Activated T-helper 17 cell treated with anti-CD3 and anti-CD28 coated beads, Interleukin-2, amount 50 U/mL, for 72 hours (primary cell): ENCODE measurements around the gene ANXA7. TPM values are rescaled to one million over a fixed set of nuclear protein-coding genes. Genes with fewer than 3 reads are reported as not detected.

ENCODE experiments used
- ATAC-seq: fragments of 150-1000 bp; cut with Tn5 transposase; replicated peaks from 2 replicates; pipeline ENCODE4 v1.10.0; 2021; ENCODE audit warnings: mild to moderate bottlenecking, moderate library complexity
- H3K27ac Mint-ChIP-seq: one replicate; pipeline ENCODE4 v1.8.0; 2022; ENCODE audit warnings: mixed read lengths
- H3K27me3 Mint-ChIP-seq: one replicate; pipeline ENCODE4 v1.8.0; 2022; ENCODE audit warnings: mixed read lengths
- H3K36me3 Mint-ChIP-seq: one replicate; pipeline ENCODE4 v1.8.0; 2022; ENCODE audit warnings: low read depth, mild to moderate bottlenecking, mixed read lengths
- H3K4me1 Mint-ChIP-seq: one replicate; pipeline ENCODE4 v1.8.0; 2022; ENCODE audit warnings: mixed read lengths
- H3K4me3 Mint-ChIP-seq: one replicate; pipeline ENCODE4 v1.8.0; 2022; ENCODE audit warnings: mild to moderate bottlenecking, mixed read lengths
- H3K9me3 Mint-ChIP-seq: one replicate; pipeline ENCODE4 v1.8.0; 2022; ENCODE audit warnings: mixed read lengths
- total RNA-seq, 2 donors: library from RNA; stranded (reverse); gene quantifications; one replicate each; pipeline ENCODE4 v1.2.3, GENCODE V29; 2022

Gene ANXA7
- 100 to 1,000 TPM in 1 of 2 donors, 10 to 100 TPM in 1; 90.1 to 133 TPM for total RNA-seq

DNA sequence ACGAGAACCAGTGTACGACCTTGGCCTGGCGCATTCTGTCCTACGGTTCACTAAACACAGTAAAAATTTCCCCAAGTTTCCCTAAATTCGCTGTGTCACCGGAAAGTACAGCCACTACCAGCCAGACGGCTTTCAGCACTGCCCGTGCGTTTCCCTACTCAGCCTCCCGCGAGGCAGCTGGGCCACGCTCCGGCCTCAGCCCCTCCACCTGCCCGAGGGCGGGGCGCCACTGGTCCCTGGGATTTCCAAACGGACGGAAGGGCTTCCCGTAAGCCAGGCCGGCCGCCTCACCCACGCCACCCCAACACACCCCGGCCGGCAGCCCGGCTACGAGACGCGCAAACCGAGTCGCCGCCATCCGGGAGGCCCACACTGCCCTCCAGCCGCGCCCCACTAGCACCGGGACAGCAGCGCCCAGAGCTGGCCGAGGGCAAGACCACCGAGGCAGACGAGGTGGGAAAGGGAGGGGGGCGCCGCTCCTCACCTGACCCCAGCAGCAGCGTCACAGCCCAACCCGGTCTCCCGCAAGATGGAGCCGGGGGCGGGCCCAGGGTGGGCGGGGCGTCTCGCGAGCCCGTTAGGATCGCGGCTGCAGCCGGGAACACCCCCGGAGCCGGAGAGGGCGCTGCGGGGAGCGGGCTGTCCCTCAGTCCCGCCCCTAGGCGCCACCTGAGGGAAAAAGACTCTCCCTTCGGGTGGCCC lies at the start of gene ANXA7:
Gene ANXA7, minus strand, starts transcription at position 531 of the 702 bp plus-strand sequence. CDS start 13,202 bp downstream, outside the sequence.
- Mint-ChIP-seq H3K27me3 (no peaks in the 10 kb centered on the region), H3K27ac (peak within 1 kb of the TSS; percentile 95), H3K9me3 (no peaks in the 10 kb centered on the region), H3K36me3 (peaks cover 42% of the 10 kb centered on the region), H3K4me1 (peaks cover 25% of the 10 kb centered on the region), H3K4me3 (peak within 1 kb of the TSS; percentile 92)
- peak; percentile 95 for ATAC-seq

DNA sequence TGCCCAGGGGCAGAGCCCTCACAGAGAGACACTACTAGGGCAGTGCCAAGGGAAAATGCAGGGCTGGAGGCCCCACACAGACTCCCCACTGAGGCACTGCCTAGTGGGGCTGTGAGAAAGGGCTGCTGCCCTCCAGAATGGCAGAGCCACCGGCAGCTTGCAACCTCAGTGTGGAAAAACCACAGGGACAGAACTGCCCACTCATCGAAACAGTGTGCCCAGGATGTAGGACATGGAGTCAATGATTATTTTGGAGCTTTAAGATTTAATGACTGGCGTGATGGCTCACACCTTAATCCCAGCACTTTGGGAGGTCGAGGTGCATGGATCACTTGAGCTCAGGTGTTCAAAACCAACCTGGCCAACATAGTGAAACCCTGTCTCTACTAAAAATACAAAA lies 47.0 kb upstream of the ANXA7 start:
- ATAC-seq: no peak
- H3K27me3 Mint-ChIP-seq: no peaks in the 10 kb centered on the region
- peaks cover 63% of the 10 kb centered on the region for H3K36me3 Mint-ChIP-seq
- H3K4me1 Mint-ChIP-seq: peaks cover 5% of the 10 kb centered on the region
- no peak overlapping the region for H3K27ac Mint-ChIP-seq
- H3K9me3 Mint-ChIP-seq: no peaks in the 10 kb centered on the region
- H3K4me3 Mint-ChIP-seq: no peak overlapping the region

DNA sequence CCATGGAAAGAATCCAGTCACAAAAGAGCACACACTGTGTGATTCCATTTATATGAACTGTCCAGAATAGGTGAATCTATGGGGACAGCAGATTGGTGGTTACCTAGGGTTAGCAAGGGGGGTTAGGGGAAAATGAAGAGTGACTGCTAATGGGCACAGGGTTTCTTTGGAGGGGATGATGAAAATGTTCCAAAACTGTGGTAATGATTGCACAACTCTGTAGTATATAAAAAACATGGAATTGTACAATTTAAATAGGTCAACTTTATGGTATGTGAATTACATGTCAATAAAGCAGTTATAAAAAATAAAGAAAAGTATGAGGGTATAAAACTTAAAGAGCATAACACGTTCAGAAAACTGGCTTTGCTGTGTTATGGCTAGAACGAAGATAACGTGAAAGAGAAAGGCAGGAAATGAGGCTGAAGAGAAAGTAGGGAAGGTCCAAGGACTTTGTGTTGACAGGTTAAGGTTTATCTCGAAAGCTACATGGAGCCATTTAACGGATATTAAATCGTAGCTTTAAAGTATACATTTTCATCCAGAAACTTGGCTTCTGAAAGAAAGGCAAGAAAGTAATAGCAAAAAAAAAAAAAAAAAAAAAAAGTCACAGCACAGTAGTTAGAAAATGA lies 45.9 kb upstream of the ANXA7 start:
- Mint-ChIP-seq H3K36me3 (peaks cover 63% of the 10 kb centered on the region), H3K4me3 (no peak overlapping the region), H3K27me3 (no peaks in the 10 kb centered on the region), H3K27ac (peak overlapping the region; percentile 27), H3K9me3 (no peaks in the 10 kb centered on the region), H3K4me1 (peaks cover 5% of the 10 kb centered on the region)
- no peak for ATAC-seq

DNA sequence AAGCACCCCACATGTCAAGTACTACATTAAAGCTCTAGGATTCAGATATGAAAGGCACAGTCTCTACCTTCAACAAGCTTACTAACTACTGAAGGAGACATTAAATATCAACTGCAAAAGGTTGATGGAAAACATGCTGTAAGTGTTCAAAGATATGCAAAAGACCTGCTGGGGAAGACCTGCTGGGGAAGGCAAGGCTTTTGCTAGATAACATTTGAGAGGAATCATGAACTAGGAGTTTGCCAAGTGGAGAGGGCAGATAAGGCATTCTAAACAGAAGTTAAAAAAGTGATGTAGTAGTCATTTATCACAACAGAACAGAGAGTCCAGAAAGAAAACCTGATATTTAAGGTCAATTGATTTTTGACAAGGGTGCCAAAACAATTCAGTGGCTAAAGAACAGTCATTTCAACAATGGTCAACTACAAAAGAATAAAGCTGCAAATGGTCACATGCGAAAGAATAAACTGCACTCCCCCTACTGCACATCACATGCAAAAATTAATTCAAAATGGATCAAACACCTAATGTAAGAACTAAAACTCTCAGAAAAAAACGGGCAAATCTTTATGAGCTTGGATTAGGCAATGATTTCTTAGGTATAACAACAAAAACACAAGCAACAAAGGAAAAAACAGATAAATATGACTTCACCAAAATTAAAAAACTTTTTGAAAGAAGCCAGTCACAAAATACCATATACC lies 42.5 kb upstream of the ANXA7 start:
- no peak for ATAC-seq
- Mint-ChIP-seq H3K27ac (no peak overlapping the region), H3K4me1 (no peaks in the 10 kb centered on the region), H3K9me3 (no peaks in the 10 kb centered on the region), H3K27me3 (no peaks in the 10 kb centered on the region), H3K36me3 (peaks cover 71% of the 10 kb centered on the region), H3K4me3 (no peak overlapping the region)

DNA sequence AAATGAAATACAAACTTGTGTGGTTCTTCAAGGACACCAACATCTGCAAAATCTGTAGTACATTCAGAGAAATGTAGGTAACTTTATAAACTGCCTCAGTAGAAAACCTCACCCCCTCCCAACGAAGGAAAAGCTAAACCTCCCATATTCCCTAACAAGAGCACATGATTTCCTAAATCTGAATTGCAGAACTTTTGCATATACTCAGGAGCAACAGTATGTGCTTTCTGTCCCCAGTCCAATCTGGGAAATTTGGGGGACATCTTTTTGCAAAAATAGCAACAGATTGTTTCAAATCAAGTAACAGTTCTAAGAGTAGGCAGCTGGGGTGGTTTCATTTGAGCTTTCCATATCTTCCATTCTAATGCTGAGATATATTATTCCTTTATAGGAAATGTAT lies 35.3 kb upstream of the ANXA7 start:
- Mint-ChIP-seq H3K27ac (no peak overlapping the region), H3K36me3 (peaks cover 68% of the 10 kb centered on the region), H3K27me3 (no peaks in the 10 kb centered on the region), H3K9me3 (no peaks in the 10 kb centered on the region), H3K4me3 (no peak overlapping the region), H3K4me1 (no peaks in the 10 kb centered on the region)
- no peak for ATAC-seq

DNA sequence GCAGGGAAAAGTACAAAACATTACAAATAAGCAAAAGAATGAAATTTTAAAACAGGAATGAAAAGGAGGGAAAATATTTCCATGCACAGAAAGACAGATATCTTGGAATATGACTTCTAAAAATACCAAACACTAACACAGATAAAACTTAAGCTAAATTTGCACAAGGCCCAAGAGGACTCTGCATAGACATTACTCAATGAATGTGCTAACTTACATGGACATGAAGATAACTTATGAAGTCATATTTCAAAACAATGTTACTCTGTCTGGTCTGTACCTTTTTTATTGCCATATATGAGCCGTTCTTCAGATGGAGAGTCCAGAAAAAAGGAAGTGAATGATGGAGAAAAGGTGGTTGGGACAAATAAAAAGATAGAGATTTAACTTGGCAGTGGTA lies 34.5 kb upstream of the ANXA7 start:
- Mint-ChIP-seq H3K27ac (peak overlapping the region; percentile 54), H3K4me1 (no peaks in the 10 kb centered on the region), H3K9me3 (no peaks in the 10 kb centered on the region), H3K4me3 (no peak overlapping the region), H3K36me3 (peaks cover 66% of the 10 kb centered on the region), H3K27me3 (no peaks in the 10 kb centered on the region)
- no peak for ATAC-seq

DNA sequence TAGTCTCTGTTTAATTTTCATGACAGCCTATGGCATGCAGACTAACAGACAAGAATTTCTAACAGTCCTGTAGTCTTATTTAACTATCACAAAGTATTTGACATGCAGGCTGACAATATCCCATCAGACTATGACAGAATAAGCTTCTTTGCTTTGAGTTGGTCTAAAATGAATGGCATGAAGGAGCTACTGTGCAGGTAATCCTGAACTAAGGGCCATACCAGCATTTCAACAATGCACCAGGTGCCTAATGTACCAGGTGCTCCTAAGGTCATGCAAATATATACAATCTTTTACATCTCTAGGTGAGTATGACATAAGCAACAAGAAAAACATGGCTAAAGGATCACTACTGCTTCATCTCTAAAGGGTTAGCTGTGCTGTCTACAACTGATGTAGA lies 33.1 kb upstream of the ANXA7 start:
- Mint-ChIP-seq H3K27ac (no peak overlapping the region), H3K4me3 (no peak overlapping the region), H3K36me3 (peaks cover 63% of the 10 kb centered on the region), H3K4me1 (no peaks in the 10 kb centered on the region), H3K9me3 (no peaks in the 10 kb centered on the region), H3K27me3 (no peaks in the 10 kb centered on the region)
- ATAC-seq: no peak

DNA sequence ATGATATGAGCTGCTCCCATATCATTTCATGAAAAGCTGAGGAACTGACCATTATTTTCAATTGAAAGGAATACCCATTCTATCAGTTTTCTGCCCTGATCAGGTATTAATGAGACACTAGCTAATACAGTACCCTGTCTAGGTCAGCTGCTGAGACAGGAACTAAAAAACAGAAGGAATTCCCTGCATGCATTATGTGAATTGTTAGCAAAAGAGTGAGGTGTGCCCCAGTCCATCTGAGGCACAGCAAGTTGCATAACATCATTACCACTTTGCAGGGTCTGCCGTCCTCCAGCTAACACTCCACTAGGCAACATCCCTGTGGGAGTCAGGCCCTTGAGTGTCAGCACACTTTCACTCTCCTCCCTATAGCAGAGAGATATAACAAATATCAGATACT lies 30.6 kb upstream of the ANXA7 start:
- Mint-ChIP-seq H3K4me3 (no peak overlapping the region), H3K27me3 (no peaks in the 10 kb centered on the region), H3K9me3 (no peaks in the 10 kb centered on the region), H3K36me3 (peaks cover 77% of the 10 kb centered on the region), H3K27ac (no peak overlapping the region), H3K4me1 (peaks cover 5% of the 10 kb centered on the region)
- ATAC-seq: no peak

DNA sequence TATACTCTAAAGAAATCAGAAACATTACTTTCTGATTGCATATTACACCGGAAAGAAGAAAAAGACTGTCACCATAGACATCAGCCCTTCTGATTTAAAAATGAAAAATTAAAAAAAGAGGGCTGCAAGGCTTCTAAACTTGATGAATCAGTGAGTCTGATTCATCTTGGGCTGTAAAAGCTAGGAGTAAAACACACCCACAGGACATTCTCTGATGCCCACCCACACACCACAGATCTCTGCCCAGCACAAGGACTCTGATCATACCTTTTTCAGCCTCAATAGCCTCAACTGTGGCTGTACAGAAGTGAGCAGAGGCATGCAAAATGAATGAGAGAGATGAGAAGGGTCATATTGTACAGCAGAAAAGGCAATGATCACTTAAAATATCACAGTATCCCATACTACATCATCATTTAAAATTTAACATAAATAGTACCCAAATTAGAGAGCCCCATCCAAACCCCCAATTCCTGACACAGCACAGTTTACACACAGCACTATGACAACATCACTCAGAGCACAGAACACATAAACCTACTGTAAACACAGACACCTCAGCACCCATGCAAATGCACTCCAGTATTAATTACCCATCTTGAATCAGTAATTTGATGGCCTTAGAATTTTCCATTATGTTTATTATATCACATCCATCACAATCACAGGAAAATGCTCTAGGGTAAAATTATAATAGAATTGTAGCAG lies 25.9 kb upstream of the ANXA7 start:
- H3K36me3 Mint-ChIP-seq: peaks cover 78% of the 10 kb centered on the region
- peak; percentile 96 for ATAC-seq
- H3K4me3 Mint-ChIP-seq: no peak overlapping the region
- no peaks in the 10 kb centered on the region for H3K27me3 Mint-ChIP-seq
- no peaks in the 10 kb centered on the region for H3K9me3 Mint-ChIP-seq
- peak overlapping the region; percentile 37 for H3K27ac Mint-ChIP-seq
- H3K4me1 Mint-ChIP-seq: peaks cover 15% of the 10 kb centered on the region

DNA sequence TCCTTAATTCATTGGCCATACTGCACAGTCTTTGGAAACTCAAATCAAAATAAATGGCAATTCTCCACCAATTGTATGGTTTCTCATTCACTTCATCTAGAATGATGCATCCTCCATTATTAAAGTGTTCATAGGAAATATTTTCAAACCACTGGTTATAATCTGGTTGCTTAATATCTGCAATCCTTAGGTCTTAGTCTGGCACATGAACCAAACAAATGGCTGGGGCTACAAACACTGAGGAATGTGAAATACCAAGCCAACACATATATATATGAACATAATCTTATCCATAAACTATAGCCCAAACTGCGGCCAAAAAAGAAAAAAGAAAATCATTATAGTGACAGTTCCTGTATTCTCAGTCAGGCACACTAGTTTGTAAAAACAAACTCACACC lies 25.2 kb upstream of the ANXA7 start:
- Mint-ChIP-seq H3K27me3 (no peaks in the 10 kb centered on the region), H3K27ac (peak overlapping the region; percentile 37), H3K4me3 (no peak overlapping the region), H3K36me3 (peaks cover 71% of the 10 kb centered on the region), H3K4me1 (peaks cover 18% of the 10 kb centered on the region), H3K9me3 (no peaks in the 10 kb centered on the region)
- no peak for ATAC-seq

DNA sequence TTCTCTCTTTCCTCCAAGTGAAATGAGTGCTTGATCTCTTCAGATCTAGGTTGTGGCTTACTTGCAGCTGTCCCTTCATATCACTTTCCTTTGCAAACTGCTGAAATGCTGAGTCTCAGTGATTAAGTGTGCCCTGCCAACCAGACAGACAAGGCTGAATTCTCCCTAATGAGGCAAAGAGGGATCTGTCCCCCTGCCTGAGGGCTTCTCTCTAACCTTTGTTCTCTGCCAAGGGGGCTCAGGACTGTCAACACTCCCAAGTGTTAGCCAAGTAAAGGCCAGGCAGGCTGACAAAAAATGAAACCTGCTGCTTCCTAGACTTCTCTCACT lies 19.6 kb upstream of the ANXA7 start, which contains the start of gene MSS51:
Gene MSS51, minus strand, starts transcription at position 24 of the 330 bp plus-strand sequence. CDS start 5,277 bp downstream, outside the sequence.
- Mint-ChIP-seq H3K9me3 (no peaks in the 10 kb centered on the region), H3K4me1 (peaks cover 22% of the 10 kb centered on the region), H3K36me3 (peaks cover 39% of the 10 kb centered on the region), H3K4me3 (no peak within 1 kb of the TSS), H3K27ac (peak within 1 kb of the TSS; percentile 78), H3K27me3 (no peaks in the 10 kb centered on the region)
- ATAC-seq: peak; percentile 29

DNA sequence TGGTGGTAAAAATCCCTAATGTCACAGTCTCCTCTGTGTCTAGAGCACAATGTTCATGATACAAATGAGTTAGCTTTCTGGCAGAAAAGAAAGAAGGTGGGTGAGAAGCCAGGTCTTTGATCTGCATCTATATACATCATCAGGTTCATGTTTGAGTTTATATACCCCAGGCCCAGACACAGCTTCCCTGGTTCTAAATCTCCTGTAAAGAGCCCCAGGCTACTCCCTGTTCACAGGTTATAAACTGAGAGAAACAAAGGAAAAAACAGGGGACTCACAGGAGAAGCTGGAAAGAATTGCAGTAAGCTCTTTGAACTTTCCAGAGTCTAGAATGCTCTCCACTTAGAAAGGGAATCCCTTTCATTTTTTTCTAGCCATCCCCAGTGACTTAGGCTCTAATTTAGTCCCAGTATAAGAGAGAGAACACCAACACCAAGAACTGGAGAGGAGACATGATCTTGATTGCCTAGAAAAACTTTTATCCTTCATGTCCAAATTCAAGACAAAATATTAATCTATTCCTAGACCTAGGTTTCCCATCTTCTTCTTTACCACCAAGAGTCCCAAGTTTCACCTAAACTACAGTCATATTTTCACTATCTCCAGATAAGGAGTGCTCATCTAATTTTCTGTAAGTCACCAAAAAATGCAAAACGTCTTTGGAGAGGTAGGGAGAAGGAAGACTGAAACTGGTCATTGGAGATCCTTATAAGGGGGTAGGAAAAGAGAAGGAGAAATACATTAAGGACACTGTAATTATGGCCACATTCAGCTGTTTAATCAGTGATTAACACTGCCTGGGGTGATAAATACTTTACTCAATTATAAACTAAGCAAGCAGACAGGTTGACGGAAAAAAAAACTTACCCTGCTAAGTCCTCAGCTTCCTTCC lies 19.0 kb upstream of the ANXA7 start:
- Mint-ChIP-seq H3K9me3 (no peaks in the 10 kb centered on the region), H3K4me3 (no peak overlapping the region), H3K27me3 (no peaks in the 10 kb centered on the region), H3K36me3 (peaks cover 34% of the 10 kb centered on the region), H3K4me1 (peaks cover 22% of the 10 kb centered on the region), H3K27ac (peak overlapping the region; percentile 78)
- no peak for ATAC-seq

DNA sequence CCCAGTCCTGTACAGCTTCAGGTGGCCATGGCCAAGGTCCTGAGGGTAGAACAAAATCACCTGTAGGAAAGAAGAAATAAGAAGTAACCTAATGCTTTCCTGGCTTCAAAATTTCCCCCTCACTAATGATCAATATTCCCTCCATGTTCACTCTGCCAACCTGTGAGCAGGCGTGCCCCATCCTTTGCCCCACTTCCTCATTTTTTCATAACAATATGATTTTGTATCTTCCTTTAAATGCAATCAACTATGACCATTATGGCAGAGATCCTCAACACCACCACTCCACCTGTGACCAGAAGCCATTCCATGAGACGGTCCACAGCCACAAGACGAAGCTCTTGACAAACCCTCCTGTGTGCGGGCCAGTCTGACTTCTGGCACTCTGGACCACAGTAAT lies 12.5 kb upstream of the ANXA7 start:
- Mint-ChIP-seq H3K4me3 (no peak overlapping the region), H3K4me1 (no peaks in the 10 kb centered on the region), H3K27ac (no peak overlapping the region), H3K36me3 (peaks cover 73% of the 10 kb centered on the region), H3K27me3 (no peaks in the 10 kb centered on the region), H3K9me3 (no peaks in the 10 kb centered on the region)
- ATAC-seq: no peak

DNA sequence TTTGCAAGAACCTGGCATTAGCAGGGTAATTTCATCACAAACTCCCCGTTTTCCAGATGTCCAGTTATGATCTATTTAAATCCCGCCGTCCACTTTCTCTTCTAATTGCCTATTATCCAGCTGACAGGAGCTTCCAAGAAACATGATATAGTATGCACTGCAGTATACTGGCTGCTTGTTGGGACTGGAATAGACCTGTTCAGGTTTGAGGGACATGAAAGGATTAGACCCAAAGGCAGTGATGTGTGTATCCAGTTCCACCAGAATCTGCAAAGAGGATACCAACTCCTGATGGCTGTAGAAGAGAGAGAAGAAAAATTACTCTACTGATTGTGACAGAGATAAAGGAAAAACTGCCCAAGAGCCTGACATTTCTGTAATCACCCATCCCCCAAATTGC lies 10.6 kb upstream of the ANXA7 start:
- Mint-ChIP-seq H3K27ac (no peak overlapping the region), H3K27me3 (no peaks in the 10 kb centered on the region), H3K4me3 (no peak overlapping the region), H3K9me3 (no peaks in the 10 kb centered on the region), H3K4me1 (no peaks in the 10 kb centered on the region), H3K36me3 (peaks cover 64% of the 10 kb centered on the region)
- ATAC-seq: no peak
